GM18526 (cell line): ENCODE measurements around the gene CSRNP3.

Experiments
- POLR2A ChIP-seq: IDR thresholded peaks from 3 replicates; pipeline ENCODE4 v1.6.1; 2011; ENCODE audit not compliant: insufficient read length; ENCODE audit errors: extremely low read depth

CSRNP3 gene

GRCh38 chr2:165518611-165519010, 49.1 kb downstream of the CSRNP3 start:
- TF ChIP-seq POLR2A, result no peak

- TF ChIP-seq POLR2A, result no peak
These were observed 53.2 kb downstream of the CSRNP3 start for GRCh38 chr2:165522719-165523118.

GRCh38 chr2:165524720-165525119, 55.2 kb downstream of the CSRNP3 start:
- no peak for TF ChIP-seq POLR2A

- TF ChIP-seq POLR2A, result no peak
These were observed 59.2 kb downstream of the CSRNP3 start for GRCh38 chr2:165528691-165529090.

- no peak for TF ChIP-seq POLR2A
These were observed 59.6 kb downstream of the CSRNP3 start for GRCh38 chr2:165529130-165529529.

- no peak for TF ChIP-seq POLR2A
These were observed 63.8 kb downstream of the CSRNP3 start for GRCh38 chr2:165533331-165533730.

- no peak for TF ChIP-seq POLR2A
These were observed 66.0 kb downstream of the CSRNP3 start for GRCh38 chr2:165535471-165535870.

- no peak for TF ChIP-seq POLR2A
These were observed 67.5 kb downstream of the CSRNP3 start for GRCh38 chr2:165536851-165537499.

- no peak for TF ChIP-seq POLR2A
These were observed 70.5 kb downstream of the CSRNP3 start for GRCh38 chr2:165539985-165540384.

- no peak for TF ChIP-seq POLR2A
These were observed 75.4 kb downstream of the CSRNP3 start for GRCh38 chr2:165544897-165545296.

GRCh38 chr2:165547900-165548299, 78.4 kb downstream of the CSRNP3 start:
- no peak for TF ChIP-seq POLR2A

GRCh38 chr2:165549619-165550018, 80.1 kb downstream of the CSRNP3 start:
- no peak for TF ChIP-seq POLR2A

GRCh38 chr2:165558832-165559231, 89.3 kb downstream of the CSRNP3 start:
- TF ChIP-seq POLR2A, result no peak

GRCh38 chr2:165560377-165560988, 91.0 kb downstream of the CSRNP3 start:
- no peak for TF ChIP-seq POLR2A

- TF ChIP-seq POLR2A, result no peak
These were observed 92.0 kb downstream of the CSRNP3 start for GRCh38 chr2:165561516-165561915.

- no peak for TF ChIP-seq POLR2A
These were observed 92.7 kb downstream of the CSRNP3 start for GRCh38 chr2:165562233-165562632.
